Activated CD4-positive, alpha-beta T cell treated with anti-CD3 and anti-CD28 coated beads, Interleukin-2, amount 50 U/mL, for 4 hours (primary cell): Measurements from ENCODE around the gene GMPR.

ENCODE experiments used
- DNase-seq, 2 experiments: peaks; one replicate each; pipeline ENCODE4 v3.0.0-alpha.2; 2020

Gene GMPR

DNA sequence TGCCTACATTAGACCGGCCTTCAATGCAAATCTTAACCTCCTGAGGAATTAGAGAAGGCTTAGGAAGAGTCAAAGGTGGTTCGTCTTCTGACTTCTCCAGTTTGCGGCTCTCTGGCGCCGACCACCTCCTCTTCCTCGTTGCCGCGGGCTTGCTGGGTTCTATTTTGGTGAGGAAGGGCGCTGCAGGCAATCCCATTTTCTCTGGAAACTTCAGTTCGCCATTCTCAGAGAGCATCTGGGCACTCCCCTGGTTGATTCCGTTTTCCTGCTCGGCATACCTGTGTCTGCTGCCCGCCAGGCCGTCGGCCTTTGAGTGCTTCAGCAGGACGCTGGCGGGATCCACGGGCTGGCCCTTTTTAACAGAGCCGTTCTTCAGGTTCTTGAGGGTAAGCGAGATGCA lies 67.9 kb downstream of the GMPR start:
- DNase-seq = no peak

DNA sequence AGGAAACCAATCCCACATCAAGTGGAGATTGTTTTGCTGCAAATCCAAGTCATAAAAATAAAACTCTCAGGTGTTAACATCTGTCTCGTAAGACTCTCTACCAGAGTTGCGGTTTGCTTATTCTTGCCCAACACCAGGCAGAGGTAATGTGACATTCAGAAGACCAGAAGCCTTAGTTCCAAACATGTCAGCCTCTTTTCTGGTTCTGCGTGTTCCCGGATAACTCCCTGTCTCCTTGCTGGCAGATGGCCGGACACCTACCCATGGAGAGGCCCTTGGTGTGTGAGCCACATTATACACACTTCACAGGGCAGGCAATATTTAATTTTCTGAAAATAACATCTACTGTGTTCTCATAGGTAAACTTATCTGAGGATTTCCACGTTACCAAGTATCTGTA lies 73.4 kb downstream of the GMPR start:
- DNase-seq = no peak

DNA sequence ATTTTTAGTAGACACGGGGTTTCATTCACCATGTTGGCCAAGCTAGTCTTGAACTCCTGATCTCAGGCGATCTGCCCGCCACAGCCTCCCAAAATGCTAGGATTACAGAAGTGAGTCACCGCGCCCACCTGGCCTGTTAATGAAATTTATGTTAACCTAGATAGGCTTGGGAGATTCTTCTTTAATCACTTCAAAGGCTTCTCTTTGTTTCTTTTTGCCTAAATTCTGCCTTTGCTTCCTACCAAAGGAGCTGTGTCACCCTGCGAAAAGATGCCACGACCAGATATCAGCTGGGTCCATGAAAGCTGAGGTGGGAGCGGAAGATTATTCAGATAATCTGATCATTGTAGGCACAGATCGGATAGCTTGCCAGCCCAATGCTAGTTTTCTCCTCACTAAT lies 75.3 kb downstream of the GMPR start:
- DNase-seq = no peak

DNA sequence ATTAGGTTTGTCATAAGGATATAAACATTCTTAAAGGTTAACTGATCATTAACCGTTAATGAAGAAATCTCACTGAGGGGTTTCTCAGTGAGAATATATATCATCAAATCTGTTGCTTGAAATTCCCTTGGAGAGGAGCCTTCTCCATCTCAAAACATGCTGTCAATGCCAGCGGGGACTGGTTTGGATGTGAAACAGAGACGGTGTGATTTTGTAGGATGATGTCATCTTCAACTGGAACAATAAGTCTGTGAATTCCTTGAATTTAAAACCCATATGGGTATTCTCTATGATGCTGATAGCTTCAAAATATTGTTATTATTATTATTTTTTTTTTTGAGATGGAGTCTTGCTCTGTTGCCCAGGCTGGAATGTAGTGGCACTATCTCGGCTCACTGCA lies 75.9 kb downstream of the GMPR start:
- no peak for DNase-seq

DNA sequence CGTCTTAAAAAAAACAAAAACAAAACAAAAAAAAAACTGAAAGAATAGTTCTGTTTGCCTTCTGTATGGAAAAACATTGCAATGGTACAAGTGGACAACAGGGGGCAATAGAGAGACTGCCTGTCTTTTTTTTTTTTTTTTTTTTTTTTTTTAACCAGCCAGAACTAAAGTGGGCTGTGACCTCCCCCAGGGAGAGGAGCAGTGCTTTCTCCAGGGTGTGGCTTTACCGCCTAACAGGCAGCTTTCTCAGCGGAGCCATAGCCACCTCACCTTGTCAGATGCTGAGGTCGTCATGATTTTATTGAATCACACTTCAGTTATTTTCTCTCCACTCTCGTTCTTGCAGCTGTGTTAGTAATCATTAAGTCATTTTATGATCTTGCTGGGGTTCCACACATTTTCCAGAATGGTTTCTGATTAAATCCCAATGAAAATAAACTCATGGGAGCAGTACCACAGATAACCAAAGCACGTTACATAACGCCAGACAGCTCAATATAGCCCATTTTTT lies 78.4 kb downstream of the GMPR start:
- DNase-seq = no peak

DNA sequence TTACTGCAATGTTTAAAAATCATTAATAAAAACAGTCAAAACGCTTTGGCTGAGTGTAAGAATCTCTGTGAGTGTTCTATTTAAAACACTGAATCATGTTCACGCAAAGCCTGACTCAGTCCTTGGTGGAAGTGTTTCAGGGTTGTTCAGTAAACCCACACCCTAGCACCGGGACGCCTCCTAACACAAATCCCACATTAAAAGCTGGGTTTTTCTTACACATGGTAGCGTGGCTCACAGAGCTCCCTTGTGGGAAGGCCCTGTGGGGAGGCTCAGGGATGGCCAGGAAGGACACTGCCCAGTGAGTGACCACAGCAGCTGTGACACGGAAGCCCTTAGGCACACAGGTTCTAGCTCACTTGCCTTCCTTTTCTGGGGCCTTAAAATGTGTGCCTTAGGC lies 80.2 kb downstream of the GMPR start:
- no peak for DNase-seq

DNA sequence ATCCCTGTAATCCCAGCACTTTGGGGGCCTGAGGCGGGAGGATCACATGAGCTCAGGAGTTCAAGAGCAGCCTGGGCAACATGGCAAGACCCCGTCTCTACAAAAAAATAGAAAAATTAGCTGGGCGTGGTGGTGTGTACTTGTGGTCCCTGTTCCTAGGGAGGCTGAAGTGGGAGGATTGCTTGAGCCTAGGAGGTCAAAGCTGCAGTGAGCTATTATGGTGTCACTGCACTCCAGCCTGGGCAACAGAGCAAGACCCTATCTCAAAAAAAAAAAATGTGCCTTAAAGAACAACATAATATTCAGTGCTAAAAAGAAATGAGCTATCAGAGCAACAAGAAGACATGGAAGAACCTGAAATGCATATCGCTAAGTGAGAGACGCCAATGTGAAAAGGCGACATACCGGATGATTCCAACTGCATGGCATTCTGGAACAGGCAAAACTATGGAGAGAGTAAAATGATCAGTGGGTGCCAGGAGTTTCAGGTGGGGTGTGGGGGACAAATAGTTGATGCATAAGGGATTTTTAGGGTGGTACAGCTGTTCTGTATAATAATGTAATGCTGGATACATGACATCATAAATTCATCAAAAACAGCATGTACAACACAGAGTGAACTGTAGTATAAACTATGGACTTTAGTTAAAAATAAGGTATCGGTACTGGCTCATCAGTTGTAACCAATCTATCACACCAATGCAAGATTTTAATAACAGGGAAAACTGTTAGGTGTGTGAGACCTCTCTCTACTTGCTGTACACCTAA lies 80.8 kb downstream of the GMPR start:
- DNase-seq = no peak

DNA sequence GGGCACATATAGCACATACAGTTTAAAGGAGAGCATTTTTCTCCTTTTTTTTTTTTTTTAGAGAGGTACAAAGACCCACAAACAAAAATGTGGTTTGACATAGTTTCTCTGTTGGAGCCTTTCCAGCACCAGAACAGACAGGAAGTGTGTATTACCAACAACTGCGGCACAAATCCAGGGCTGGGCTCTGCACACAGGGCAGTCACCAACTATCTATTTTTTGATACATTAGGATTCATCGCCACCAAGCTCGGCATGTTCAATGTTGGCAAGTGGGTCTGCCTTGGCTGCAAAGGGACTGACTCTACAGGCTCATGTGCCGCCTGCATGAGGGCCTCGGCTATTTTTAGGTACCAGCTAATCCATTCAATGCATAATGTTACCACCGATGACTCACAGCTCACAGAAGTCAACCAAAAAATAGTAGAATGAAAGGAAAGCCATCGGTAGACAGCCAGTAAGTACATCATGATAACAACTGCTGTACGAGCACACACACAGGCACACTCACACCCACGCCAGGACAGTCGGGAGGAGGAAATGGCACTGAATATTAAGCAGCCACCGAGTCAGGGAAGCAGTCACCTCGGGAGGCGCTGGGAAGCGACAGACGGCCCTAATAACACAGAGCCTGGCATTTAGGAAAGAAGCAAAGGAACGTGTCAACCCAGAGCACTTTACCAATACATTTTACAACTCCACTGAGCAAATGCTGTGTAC lies 81.6 kb downstream of the GMPR start:
- DNase-seq = peak; percentile 58 to 66

DNA sequence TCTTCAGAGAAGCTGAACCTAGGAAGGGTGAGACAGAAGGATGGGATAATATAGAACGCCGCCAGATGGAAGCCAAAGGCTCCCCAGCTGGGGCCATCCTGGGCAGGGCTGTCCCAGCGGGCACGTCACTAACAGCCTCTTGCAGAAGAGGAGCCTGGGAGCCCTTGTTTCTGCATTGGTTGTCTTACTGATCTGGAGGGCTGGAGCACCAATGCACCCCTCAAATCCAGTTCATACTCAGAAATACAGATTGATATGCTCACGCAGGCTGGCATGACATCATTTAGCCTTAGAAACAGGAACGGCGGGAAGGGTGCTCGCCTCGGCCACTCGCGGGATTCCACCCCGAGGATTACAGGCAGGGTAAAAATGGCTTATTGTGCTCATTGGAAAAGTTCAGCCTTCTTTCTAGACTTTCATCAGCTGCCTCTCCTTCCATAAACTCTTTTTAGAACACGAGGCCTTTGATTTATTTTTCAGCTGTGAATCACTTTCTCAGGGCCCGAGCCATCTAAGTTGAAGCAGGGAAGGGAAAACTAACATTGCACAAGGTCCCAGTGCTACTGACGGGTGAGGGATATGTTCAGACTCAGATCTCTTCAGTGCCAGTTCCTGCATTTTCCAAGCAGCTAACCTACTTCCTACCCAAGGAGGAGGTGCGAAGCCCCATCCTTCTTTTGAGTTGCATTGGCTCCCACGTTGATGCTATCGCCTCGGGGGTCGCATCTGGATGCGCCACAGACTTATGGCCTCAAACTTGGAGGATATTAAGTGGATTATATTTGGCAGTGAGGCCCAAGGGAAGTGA lies 82.3 kb downstream of the GMPR start:
- no peak for DNase-seq

DNA sequence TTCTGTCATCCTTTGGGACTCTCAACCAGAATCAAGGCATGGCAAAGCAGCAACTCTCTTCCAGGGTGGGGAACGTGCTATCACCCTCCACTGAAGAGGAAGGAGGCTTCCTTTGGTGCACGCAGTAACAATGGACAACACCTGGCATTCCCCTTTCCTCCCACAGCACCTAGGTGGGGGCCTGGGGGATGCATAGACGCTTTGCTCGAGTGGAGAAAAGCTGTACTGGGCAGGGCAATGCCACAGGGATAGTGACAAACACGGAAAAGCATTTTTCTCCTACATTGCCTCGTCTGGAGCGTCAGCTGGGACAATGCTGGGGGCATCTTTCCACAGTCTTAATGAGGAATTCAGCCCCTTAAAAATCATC lies 82.9 kb downstream of the GMPR start:
- DNase-seq = no peak

DNA sequence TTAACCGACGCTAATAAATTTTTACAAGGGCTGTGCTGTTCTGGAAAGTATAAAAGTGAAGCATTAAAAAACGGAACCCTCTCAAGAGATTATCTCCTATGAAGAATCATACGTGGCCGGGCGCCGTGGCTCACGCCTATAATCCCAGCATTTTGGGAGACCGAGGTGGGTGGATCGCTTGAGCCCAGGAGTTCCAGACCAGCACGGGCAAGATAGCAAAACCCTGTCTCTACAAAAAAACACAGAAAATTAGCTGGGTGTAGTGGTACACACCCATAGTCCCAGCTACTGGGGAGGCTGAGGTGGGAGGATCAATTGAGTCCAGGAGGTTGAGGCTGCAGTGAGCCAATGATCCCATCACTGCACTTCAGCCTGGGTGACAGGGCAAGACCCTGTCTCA lies 83.4 kb downstream of the GMPR start:
- DNase-seq = no peak

DNA sequence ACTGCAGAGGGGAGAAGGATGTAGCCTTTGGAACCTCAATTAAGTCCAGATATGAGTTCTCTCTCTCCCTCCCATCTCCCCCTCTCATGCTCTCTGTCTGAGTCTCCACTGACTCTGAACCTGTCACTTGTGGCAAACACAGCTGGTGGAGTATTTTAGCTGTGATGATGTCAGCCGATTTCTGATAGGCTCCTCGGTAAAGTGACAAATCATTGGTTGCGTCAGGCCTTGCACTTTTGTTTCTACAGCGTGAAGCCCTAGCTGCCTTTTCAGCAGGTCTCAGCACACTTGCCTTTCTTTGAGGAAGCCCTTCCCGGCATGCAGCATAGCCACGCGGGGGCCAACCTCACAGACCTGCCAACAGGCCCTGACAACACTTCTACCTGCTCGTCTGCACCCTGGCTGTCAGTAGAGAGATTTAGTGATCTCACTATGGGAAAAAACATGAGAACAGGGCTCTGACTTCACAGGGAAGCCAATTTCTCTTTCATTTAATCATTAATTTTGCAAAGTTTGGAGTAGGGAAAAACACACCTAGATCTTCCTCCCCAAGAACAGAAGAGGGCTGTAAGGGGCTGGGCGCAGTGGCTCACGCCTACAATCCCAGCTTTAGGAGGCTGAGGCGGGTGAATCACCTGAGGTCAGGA lies 84.4 kb downstream of the GMPR start:
- DNase-seq = peak; percentile 69 to 72

DNA sequence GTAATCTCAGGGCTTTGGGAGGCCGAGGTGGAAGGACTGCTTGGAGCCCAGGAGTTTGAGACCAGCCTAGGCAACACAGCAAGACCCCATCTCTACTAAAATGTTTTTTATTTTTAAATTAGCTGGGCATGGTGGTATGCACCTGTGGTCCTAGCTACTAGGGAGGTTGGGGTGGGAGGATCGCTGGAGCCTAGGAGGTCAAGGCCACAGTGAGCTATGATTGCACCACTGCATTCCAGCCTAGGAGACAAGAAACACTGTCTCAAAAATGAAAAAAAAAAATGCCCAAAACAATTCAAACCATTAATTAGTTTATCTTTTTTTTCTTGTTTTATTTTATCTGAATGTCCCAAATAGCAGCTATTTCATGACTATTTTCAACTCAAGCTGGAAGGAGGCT lies 85.8 kb downstream of the GMPR start:
- DNase-seq = no peak

DNA sequence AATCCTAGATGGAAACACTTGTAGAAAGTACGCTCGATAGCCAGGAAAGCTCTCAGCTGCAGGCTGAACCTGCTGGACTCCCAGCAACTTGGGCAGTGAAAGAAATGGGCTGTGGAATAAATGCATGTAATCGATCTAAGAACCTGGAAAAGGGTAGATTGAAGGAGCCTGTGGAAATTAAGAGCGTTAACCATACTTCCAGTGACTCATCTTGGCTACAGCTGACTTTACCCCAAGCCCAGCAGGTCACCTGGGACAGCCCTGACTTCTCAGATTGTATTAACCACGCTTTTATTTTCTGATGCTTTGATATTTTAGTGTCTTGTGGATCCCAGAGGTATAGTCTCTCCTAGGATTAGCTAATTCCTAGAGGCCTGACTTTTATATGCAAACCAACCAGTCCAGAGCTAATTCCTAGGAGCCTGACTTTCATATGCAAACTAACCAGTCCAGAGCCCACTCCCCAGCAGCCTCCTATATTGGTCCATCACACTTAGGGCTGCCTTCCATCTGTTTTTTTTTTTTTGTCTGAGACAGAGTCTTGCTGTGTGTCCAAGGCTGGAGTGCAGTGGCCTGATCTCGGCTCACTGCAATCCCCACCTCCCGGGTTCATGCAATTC lies 86.3 kb downstream of the GMPR start:
- no peak for DNase-seq

DNA sequence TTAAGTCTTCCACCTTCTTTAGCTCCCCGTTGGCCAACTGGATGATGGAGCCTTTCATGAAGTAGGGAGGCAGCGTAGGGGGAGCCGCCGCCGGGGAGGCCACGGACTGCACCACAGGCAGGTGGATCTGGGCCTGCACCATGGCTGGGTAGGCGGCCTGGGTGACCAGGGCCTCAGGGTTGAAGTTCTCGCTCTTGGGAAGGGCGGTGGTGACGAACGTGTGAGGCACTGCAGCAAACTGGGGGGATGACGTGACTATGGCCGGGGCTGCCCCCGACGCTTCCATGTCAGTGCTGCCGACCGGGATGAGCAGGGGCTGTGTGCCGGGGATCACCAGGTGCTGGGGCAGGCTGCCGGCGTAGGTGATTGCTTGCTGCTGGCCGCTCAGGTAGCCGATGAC lies 88.1 kb downstream of the GMPR start:
- no peak for DNase-seq

DNA sequence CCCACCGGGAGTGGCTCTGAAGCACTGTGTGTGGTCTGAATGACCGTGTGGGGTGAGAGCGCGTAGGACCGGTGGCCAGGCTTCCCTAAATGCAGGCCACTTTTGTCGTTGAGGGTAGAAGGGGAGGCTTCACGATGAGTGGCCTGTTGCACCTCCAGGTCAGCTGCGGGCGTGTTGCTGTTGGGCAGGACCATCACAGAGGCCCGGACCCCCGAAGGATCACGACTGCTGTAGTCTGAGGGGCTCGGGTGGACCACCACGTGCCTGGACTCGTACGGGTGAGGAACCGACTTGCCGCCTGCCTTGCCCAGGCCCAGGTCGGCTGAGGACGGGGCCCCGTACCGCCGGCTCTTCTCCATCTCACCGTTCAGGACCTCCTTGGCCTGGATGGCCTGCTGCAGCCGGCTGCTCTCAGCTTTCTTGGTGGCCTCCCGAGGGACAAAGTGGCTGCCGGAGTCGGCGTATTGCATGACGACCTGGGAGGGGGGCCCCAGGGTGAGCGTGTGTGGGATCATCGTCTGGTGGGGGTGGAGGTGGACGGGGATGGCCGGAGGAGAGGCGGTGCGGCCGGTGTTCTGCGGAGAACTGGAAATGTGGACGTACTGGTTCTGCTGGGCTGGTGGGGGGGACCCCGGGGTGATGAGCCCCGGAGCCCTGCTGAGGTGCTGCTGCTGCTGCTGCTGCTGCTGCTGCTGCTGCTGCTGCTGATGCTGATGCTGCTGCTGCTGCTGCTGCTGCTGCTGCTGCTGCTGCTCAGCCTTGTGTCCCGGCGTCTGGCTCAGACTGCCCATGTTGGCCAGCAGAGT lies 88.8 kb downstream of the GMPR start:
- no peak for DNase-seq

DNA sequence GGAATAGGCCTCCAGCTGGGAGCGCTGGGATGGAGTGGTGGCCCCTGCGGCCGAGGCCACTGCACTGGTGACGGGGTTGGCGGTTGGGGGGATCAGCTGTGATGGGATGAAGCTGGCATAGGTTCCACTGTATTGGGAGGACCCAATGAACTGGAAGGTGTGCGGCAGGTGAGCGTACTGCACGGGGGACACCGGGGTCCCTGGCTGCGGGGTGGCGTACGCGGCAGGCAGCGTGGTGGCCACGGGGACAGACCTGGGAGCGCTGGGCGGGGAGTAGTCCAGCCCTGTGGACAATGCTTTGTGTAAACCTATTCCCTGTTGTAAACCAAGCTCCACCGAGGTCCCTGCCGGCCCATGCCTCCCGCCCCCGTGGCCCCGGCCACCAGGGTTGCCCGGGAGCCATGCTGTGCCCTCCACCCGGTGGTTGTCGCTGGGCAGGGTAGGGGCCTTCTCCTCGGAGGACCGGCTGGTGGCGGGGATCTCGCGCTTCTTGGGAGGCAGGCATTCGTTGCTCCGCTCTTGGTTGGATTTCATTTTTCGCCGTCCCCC lies 89.5 kb downstream of the GMPR start:
- no peak for DNase-seq

DNA sequence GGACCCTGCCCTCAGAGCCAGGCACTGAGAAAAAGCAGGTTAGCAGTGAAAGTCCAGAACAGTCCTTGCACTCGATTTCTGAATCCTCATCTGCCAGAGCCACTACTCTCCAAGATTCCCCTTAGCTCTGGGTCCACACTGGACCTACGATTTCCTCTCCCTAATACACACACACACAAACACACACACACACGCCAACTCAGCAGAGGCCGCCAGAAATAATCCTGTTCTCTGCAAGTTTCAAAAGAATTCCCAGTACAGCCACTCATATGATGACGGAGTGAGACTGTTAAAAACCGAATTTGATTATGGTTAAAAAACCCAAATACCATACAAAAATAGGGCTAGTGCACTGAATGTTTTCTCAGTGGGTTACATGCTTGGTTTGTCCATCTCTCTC lies 90.8 kb downstream of the GMPR start:
- no peak for DNase-seq

DNA sequence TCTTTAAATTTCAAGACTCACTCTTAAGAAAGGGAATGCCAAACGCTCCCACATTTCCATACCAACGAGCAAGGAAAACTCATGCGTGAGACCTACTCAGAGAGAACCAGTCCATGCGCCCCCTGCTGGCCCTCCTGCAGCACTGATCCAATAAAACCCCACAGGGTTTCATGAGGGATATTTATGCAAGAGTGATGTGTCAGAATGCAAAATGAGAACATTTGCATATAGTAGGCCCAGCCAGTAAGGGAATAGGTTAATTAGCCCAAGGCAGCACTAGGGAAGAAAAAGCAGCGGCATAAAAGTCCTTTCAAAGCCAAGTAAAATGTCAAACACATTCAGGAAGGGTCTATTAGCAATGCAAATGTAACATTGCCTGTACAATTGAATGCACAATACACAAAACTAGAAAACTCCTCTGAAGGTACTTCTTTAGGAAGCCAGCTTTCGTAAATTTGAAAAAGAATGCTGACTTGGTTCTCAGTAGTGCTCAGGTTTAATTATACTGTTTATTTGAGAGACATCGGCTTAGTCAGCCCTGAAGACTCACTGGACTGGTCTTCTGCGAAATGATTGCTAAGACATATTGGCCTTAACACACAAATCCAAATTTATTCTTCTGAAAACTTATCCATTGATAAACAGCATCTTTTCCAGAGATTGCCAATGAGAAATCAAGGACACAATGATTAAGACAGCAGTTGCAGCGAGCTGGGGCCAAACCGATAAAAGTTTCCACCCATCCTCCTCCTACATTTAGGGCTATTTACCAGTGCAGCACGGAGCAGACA lies 93.2 kb downstream of the GMPR start:
- peak; percentile 51 to 55 for DNase-seq

DNA sequence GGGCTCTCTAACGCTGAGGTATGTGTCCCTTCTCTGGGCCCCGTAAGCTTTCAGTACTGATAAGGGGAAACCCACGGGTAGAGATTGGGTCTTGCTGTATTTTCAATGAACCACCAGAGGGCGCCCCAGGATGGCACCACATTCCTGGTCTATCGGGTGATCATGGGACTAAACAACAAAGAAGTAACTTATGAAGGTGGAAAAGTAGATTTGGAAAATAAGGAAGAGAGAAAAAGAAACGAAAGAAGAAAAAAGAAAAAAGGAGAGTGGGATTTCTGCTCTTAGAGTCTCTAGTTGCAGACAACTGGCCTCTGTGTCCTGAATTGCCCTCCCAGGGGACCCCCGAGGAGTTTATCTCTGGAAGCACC lies 93.8 kb downstream of the GMPR start:
- peak; percentile 80 to 81 for DNase-seq

DNA sequence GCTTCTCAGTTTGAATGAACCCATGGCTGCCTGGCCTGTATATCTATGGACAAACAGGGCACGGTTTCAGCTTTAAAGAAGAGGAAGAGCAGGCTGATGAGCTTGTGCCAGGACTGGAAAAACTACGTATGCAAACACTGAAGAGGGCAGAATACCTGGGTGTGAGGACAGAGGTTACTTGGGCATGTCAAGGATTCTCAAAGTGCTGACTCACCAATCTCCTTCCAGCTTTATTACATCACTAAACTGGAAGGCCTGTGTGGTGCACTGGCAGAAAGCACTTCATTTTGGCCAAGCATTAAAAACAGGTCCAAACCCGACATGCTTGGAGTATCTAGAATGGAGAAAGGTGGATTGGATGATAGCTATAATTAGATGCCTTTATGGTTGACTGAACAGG lies 95.2 kb downstream of the GMPR start:
- DNase-seq = no peak
